WTC11 (cell line): Measurements from ENCODE around the gene TMEM38A. TPM values are rescaled to one million over a fixed set of nuclear protein-coding genes. Genes with fewer than 3 reads are reported as not detected.

ENCODE experiments used
- ATAC-seq: fragments of 200-7000 bp; cut with Tn5 transposase; 2 replicates; pipeline ENCODE4 v1.10.0; 2021; ENCODE audit warnings: mild to moderate bottlenecking, moderate library complexity
- CTCF ChIA-PET: fragments of 300-600 bp; sonication (Branson Sonifier 250); formaldehyde crosslinking; loops from one replicate; lab custom pipeline; 2021; ENCODE audit warnings: antibody characterized with exemption; lab: Charles Lee
- POLR2A ChIA-PET: fragments of 350-600 bp; sonication (Branson Sonifier 250); formaldehyde crosslinking; loops from one replicate; lab custom pipeline; 2021; ENCODE audit warnings: antibody characterized with exemption; lab: Charles Lee
- DNase-seq: peaks from one replicate; pipeline ENCODE4 v3.0.0; 2021; ENCODE audit warnings: low spot score
- H3K27ac Mint-ChIP-seq: 2 replicates; pipeline ENCODE4 v1.8.0; 2021; ENCODE audit warnings: mixed read lengths
- H3K27me3 Mint-ChIP-seq: 2 replicates; pipeline ENCODE4 v1.8.0; 2021; ENCODE audit warnings: low read depth, mild to moderate bottlenecking, moderate library complexity, mixed read lengths
- H3K36me3 Mint-ChIP-seq: 2 replicates; pipeline ENCODE4 v1.8.0; 2021; ENCODE audit warnings: mixed read lengths
- H3K4me1 Mint-ChIP-seq: 2 replicates; pipeline ENCODE4 v1.8.0; 2022; ENCODE audit warnings: mixed read lengths
- H3K4me3 Mint-ChIP-seq: 2 replicates; pipeline ENCODE4 v1.8.0; 2021; ENCODE audit warnings: mild to moderate bottlenecking, moderate library complexity, mixed read lengths
- H3K9me3 Mint-ChIP-seq: 2 replicates; pipeline ENCODE4 v1.8.0; 2021; ENCODE audit warnings: mixed read lengths
- ATF1 ChIP-seq: sonication (generic); formaldehyde crosslinking; IDR thresholded peaks from 2 replicates; pipeline ENCODE4 v1.8.1; 2023; ENCODE audit warnings: mild to moderate bottlenecking, moderate library complexity, missing genetic modification reagents
- CBFB ChIP-seq: sonication (generic); formaldehyde crosslinking; IDR thresholded peaks from 2 replicates; pipeline ENCODE4 v1.8.1; 2022; ENCODE audit warnings: mild to moderate bottlenecking, low read depth, missing genetic modification reagents
- CDX4 ChIP-seq: fragments of 250-450 bp; sonication (Bioruptor Pico); IDR thresholded peaks from 2 replicates; pipeline ENCODE4 v1.9.0; 2021; ENCODE audit warnings: moderate library complexity, mild to moderate bottlenecking, inconsistent platforms, borderline replicate concordance
- CREB1 ChIP-seq: sonication (generic); formaldehyde crosslinking; IDR thresholded peaks from 2 replicates; pipeline ENCODE4 v1.8.0; 2023; ENCODE audit warnings: mild to moderate bottlenecking, missing genetic modification reagents
- CTCF ChIP-seq: fragments of 200-600 bp; IDR thresholded peaks from 2 replicates; pipeline ENCODE4 v1.8.0; 2022; ENCODE audit warnings: antibody characterized with exemption
- E2F1 ChIP-seq: sonication (generic); formaldehyde crosslinking; IDR thresholded peaks from 2 replicates; pipeline ENCODE4 v1.8.0; 2022; ENCODE audit warnings: mild to moderate bottlenecking, missing genetic modification reagents
- ELF4 ChIP-seq: sonication (generic); formaldehyde crosslinking; IDR thresholded peaks from 2 replicates; pipeline ENCODE4 v1.8.1; 2022; ENCODE audit warnings: low read depth, mild to moderate bottlenecking, moderate library complexity, missing genetic modification reagents
- ERG ChIP-seq: fragments of 250-450 bp; sonication (Bioruptor Pico); IDR thresholded peaks from 2 replicates; pipeline ENCODE4 v1.8.0; 2021; ENCODE audit warnings: mild to moderate bottlenecking
- ETV6 ChIP-seq: sonication (generic); formaldehyde crosslinking; IDR thresholded peaks from 2 replicates; pipeline ENCODE4 v1.8.1; 2022; ENCODE audit warnings: mild to moderate bottlenecking, missing genetic modification reagents
- FOXK1 ChIP-seq: sonication (generic); formaldehyde crosslinking; IDR thresholded peaks from 2 replicates; pipeline ENCODE4 v1.8.0; 2022; ENCODE audit warnings: mild to moderate bottlenecking, moderate library complexity, missing genetic modification reagents
- GABPB1 ChIP-seq: sonication (generic); formaldehyde crosslinking; IDR thresholded peaks from 2 replicates; pipeline ENCODE4 v1.8.1; 2023; ENCODE audit warnings: mild to moderate bottlenecking, missing genetic modification reagents
- HMGA2 ChIP-seq: fragments of 250-450 bp; sonication (Bioruptor Pico); IDR thresholded peaks from 2 replicates; pipeline ENCODE4 v1.4.0; 2021; ENCODE audit warnings: mild to moderate bottlenecking, moderate library complexity
- KAT7 ChIP-seq: sonication (generic); formaldehyde crosslinking; IDR thresholded peaks from 2 replicates; pipeline ENCODE4 v1.8.1; 2023; ENCODE audit warnings: missing genetic modification reagents, mild to moderate bottlenecking, borderline replicate concordance
- MXD4 ChIP-seq: fragments of 250-450 bp; sonication (Bioruptor Pico); IDR thresholded peaks from 2 replicates; pipeline ENCODE4 v1.8.0; 2021; ENCODE audit warnings: mild to moderate bottlenecking, moderate library complexity, borderline replicate concordance
- NFATC4 ChIP-seq: fragments of 250-450 bp; sonication (Bioruptor Pico); IDR thresholded peaks from 2 replicates; pipeline ENCODE4 v1.9.0; 2021; ENCODE audit warnings: mild to moderate bottlenecking
- PRRX2 ChIP-seq: fragments of 250-450 bp; sonication (Bioruptor Pico); IDR thresholded peaks from 2 replicates; pipeline ENCODE4 v1.8.0; 2021; ENCODE audit warnings: mild to moderate bottlenecking
- RELA ChIP-seq: sonication (generic); formaldehyde crosslinking; IDR thresholded peaks from 2 replicates; pipeline ENCODE4 v1.8.1; 2022; ENCODE audit warnings: missing genetic modification reagents, mild to moderate bottlenecking, borderline replicate concordance
- SMAD3 ChIP-seq: sonication (generic); formaldehyde crosslinking; IDR thresholded peaks from 2 replicates; pipeline ENCODE4 v1.8.0; 2022; ENCODE audit warnings: missing genetic modification reagents, mild to moderate bottlenecking, borderline replicate concordance
- SP1 ChIP-seq: sonication (generic); formaldehyde crosslinking; conservative IDR thresholded peaks from 2 replicates; pipeline ENCODE4 v1.8.1; 2022; ENCODE audit warnings: missing genetic modification reagents
- ZMAT4 ChIP-seq: fragments of 250-450 bp; sonication (Bioruptor Pico); IDR thresholded peaks from 2 replicates; pipeline ENCODE4 v1.9.0; 2021; ENCODE audit warnings: mild to moderate bottlenecking
- ZNF138 ChIP-seq: sonication (generic); formaldehyde crosslinking; conservative IDR thresholded peaks from 2 replicates; pipeline ENCODE4 v1.8.1; 2022; ENCODE audit warnings: mild to moderate bottlenecking, moderate library complexity, missing genetic modification reagents
- ZNF671 ChIP-seq: fragments of 250-450 bp; sonication (Bioruptor Pico); IDR thresholded peaks from 2 replicates; pipeline ENCODE4 v1.8.0; 2021; ENCODE audit warnings: mild to moderate bottlenecking
- total RNA-seq: library from RNA; stranded (reverse); gene quantifications from 3 replicates; pipeline ENCODE4 v1.2.3, GENCODE V29; 2021
- TF ChIP-seq, protein P1 (sequence below): sonication (generic); formaldehyde crosslinking; IDR thresholded peaks from 2 replicates; pipeline ENCODE4 v1.8.1; 2023; ENCODE audit warnings: mild to moderate bottlenecking, moderate library complexity, missing genetic modification reagents
- TF ChIP-seq, protein P2 (sequence below): sonication (generic); formaldehyde crosslinking; IDR thresholded peaks from 2 replicates; pipeline ENCODE4 v1.8.1; 2022; ENCODE audit warnings: mild to moderate bottlenecking, missing genetic modification reagents, moderate library complexity, borderline replicate concordance
- TF ChIP-seq, protein P3 (sequence below): sonication (generic); formaldehyde crosslinking; IDR thresholded peaks from 2 replicates; pipeline ENCODE4 v1.8.1; 2022; ENCODE audit warnings: missing genetic modification reagents, borderline replicate concordance

The TMEM38A gene
- total RNA-seq, 1 experiment from 2014 or later = 9.5 TPM

- POLR2A ChIA-PET = no interaction called here
- no peaks in the 10 kb centered on the region for H3K9me3 Mint-ChIP-seq
- H3K4me1 Mint-ChIP-seq = peaks cover 11% of the 10 kb centered on the region
- ATAC-seq (no peak), DNase-seq (no peak)
- H3K27me3 Mint-ChIP-seq = no peaks in the 10 kb centered on the region
- CTCF ChIA-PET = no interaction called here
- no peak overlapping the region for H3K27ac Mint-ChIP-seq
- TF ChIP-seq ETV6 (CRISPR knock-in tag) (no peak), NFATC4 (no peak), RELA (no peak), GABPB1 (no peak), SP1 (CRISPR knock-in tag) (no peak), PRRX2 (CRISPR knock-in tag) (no peak), ELF4 (CRISPR knock-in tag) (no peak), ZNF138 (no peak), FOXK1 (CRISPR knock-in tag) (no peak), CTCF (no peak), ERG (CRISPR knock-in tag) (no peak)
- TF ChIP-seq, protein P1, sequence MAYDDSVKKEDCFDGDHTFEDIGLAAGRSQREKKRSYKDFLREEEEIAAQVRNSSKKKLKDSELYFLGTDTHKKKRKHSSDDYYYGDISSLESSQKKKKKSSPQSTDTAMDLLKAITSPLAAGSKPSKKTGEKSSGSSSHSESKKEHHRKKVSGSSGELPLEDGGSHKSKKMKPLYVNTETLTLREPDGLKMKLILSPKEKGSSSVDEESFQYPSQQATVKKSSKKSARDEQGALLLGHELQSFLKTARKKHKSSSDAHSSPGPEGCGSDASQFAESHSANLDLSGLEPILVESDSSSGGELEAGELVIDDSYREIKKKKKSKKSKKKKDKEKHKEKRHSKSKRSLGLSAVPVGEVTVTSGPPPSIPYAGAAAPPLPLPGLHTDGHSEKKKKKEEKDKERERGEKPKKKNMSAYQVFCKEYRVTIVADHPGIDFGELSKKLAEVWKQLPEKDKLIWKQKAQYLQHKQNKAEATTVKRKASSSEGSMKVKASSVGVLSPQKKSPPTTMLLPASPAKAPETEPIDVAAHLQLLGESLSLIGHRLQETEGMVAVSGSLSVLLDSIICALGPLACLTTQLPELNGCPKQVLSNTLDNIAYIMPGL (CRISPR knock-in tag) = no peak
- TF ChIP-seq, protein P2, sequence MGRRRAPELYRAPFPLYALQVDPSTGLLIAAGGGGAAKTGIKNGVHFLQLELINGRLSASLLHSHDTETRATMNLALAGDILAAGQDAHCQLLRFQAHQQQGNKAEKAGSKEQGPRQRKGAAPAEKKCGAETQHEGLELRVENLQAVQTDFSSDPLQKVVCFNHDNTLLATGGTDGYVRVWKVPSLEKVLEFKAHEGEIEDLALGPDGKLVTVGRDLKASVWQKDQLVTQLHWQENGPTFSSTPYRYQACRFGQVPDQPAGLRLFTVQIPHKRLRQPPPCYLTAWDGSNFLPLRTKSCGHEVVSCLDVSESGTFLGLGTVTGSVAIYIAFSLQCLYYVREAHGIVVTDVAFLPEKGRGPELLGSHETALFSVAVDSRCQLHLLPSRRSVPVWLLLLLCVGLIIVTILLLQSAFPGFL = no peak
- H3K36me3 Mint-ChIP-seq = peaks cover 11% of the 10 kb centered on the region; the same call in 1 of the 2 replicates
- H3K4me3 Mint-ChIP-seq = no peak overlapping the region
These were observed 29.5 kb upstream of the TMEM38A start for GRCh38 chr19:16631465-16631864.

DNA sequence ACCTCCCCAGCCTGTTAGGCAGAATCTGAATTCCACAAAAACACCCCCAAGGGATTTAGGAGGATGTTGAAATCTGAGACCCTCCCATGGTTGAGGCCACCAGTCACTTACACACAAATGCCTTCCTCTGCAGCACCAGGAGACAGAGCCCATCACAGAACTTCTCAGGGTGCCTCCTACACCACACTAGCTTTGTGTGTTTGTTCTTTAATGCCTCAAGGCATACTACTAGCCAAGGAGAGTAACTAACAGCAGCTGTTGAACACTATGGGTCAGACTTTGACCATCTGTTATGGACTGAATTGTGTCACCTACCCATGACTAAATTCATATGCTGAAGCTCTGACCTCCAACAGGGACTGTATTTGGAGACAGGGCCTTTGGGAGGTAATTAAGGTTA lies 23.4 kb upstream of the TMEM38A start:
- Mint-ChIP-seq H3K27me3 (no peaks in the 10 kb centered on the region), H3K9me3 (no peaks in the 10 kb centered on the region), H3K27ac (no peak overlapping the region; the same call in 1 of the 2 replicates), H3K36me3 (peaks cover 30% of the 10 kb centered on the region), H3K4me1 (peaks cover 3% of the 10 kb centered on the region; the same call in 1 of the 2 replicates), H3K4me3 (no peak overlapping the region)
- ATAC-seq (no peak), DNase-seq (no peak)
- CTCF ChIA-PET = no interaction called here
- POLR2A ChIA-PET = interaction anchor here (0.7 kb wide), 1 partner anchor 583 kb away, joined by 4 read pairs; no protein-coding TSS in a partner anchor
- no peak for TF ChIP-seq ZMAT4 (CRISPR knock-in tag)
- TF ChIP-seq KAT7 = no peak
- TF ChIP-seq SMAD3 = no peak
- no peak for TF ChIP-seq ZNF671 (CRISPR knock-in tag)
- no peak for TF ChIP-seq CREB1 (CRISPR knock-in tag)
- no peak for TF ChIP-seq CDX4 (CRISPR knock-in tag)
- no peak for TF ChIP-seq ATF1
- no peak for TF ChIP-seq MXD4 (CRISPR knock-in tag)
- no peak for TF ChIP-seq HMGA2 (CRISPR knock-in tag)
- no peak for TF ChIP-seq E2F1 (CRISPR knock-in tag)
- TF ChIP-seq, protein P1 (CRISPR knock-in tag) = no peak
- TF ChIP-seq, protein P3, sequence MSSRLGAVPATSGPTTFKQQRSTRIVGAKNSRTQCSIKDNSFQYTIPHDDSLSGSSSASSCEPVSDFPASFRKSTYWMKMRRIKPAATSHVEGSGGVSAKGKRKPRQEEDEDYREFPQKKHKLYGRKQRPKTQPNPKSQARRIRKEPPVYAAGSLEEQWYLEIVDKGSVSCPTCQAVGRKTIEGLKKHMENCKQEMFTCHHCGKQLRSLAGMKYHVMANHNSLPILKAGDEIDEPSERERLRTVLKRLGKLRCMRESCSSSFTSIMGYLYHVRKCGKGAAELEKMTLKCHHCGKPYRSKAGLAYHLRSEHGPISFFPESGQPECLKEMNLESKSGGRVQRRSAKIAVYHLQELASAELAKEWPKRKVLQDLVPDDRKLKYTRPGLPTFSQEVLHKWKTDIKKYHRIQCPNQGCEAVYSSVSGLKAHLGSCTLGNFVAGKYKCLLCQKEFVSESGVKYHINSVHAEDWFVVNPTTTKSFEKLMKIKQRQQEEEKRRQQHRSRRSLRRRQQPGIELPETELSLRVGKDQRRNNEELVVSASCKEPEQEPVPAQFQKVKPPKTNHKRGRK (CRISPR knock-in tag) = no peak
- no peak for TF ChIP-seq CBFB (CRISPR knock-in tag)
